CD4-positive, alpha-beta T cell (primary cell): ENCODE measurements around the gene FASN. TPM values are rescaled to one million over a fixed set of nuclear protein-coding genes. Genes with fewer than 3 reads are reported as not detected.
A peak's percentile ranks its signal among the peaks of the same experiment; 100 is the strongest.

Source experiments
- ATAC-seq: fragments of 200-7000 bp; cut with Tn5 transposase; one replicate; pipeline ENCODE4 v1.10.0; 2022; ENCODE audit warnings: mild to moderate bottlenecking; ENCODE audit not compliant: poor library complexity
- CTCF ChIA-PET: fragments of 350-600 bp; sonication (Branson Sonifier 250); formaldehyde crosslinking; loops from one replicate; lab custom pipeline; 2021; ENCODE audit warnings: antibody characterized with exemption, inconsistent platforms; lab: Charles Lee
- POLR2A ChIA-PET: fragments of 350-600 bp; sonication (Branson Sonifier 250); formaldehyde crosslinking; loops from one replicate; lab custom pipeline; 2021; ENCODE audit warnings: antibody characterized with exemption, inconsistent platforms; lab: Charles Lee
- DNase-seq, 14 experiments: peaks; one replicate each; pipeline ENCODE4 v3.0.0-alpha.2; 2013 to 2020; ENCODE audit warnings: mixed read lengths in 2 of 14
- H3K27ac ChIP-seq, 2 donors: one replicate each; pipeline versions ENCODE4 v1.5.1 to v1.7.0; 2013; ENCODE audit warnings: low read length in 2 of 2, low read depth in 1 of 2, mild to moderate bottlenecking in 1 of 2
- H3K27me3 ChIP-seq, 2 experiments: 1 replicate in 1 of 2; 2 replicates in 1 of 2; pipeline versions ENCODE4 v1.6.1 to v1.7.0; 2013; ENCODE audit warnings: low read length in 2 of 2, control low read depth in 1 of 2, mild to moderate bottlenecking in 1 of 2, moderate library complexity in 1 of 2; ENCODE audit not compliant: insufficient read depth in 2 of 2, control insufficient read depth in 1 of 2
- H3K36me3 ChIP-seq: one replicate; pipeline ENCODE4 v1.6.1; 2013; ENCODE audit warnings: low read length, control low read depth; ENCODE audit not compliant: insufficient read depth
- H3K4me1 ChIP-seq: one replicate; pipeline ENCODE4 v1.6.1; 2013; ENCODE audit warnings: low read length, control low read depth; ENCODE audit not compliant: insufficient read depth
- H3K4me3 ChIP-seq: one replicate; pipeline ENCODE4 v1.5.1; 2013; ENCODE audit warnings: mild to moderate bottlenecking, low read length, moderate library complexity
- H3K9me3 ChIP-seq, 2 experiments: 1 replicate in 1 of 2; 2 replicates in 1 of 2; pipeline versions ENCODE4 v1.6.1 to v1.7.0; 2013; ENCODE audit warnings: low read length in 2 of 2, mild to moderate bottlenecking in 2 of 2, control low read depth in 1 of 2, moderate library complexity in 1 of 2; ENCODE audit not compliant: control insufficient read depth in 1 of 2, insufficient read depth in 1 of 2
- H3K27ac Mint-ChIP-seq: one replicate; pipeline ENCODE4 v1.8.0; 2020; ENCODE audit warnings: mixed read lengths
- H3K27me3 Mint-ChIP-seq: one replicate; pipeline ENCODE4 v1.8.0; 2021; ENCODE audit warnings: mixed read lengths
- H3K36me3 Mint-ChIP-seq: one replicate; pipeline ENCODE4 v1.8.0; 2021; ENCODE audit warnings: low read depth, mixed read lengths
- H3K4me1 Mint-ChIP-seq: one replicate; pipeline ENCODE4 v1.8.0; 2021; ENCODE audit warnings: low read depth, mixed read lengths
- H3K4me3 Mint-ChIP-seq: one replicate; pipeline ENCODE4 v1.8.0; 2020; ENCODE audit warnings: mild to moderate bottlenecking, mixed read lengths
- H3K9me3 Mint-ChIP-seq: one replicate; pipeline ENCODE4 v1.8.0; 2020; ENCODE audit warnings: mixed read lengths
- CTCF ChIP-seq: fragments of 200-600 bp; IDR thresholded peaks from one replicate; pipeline ENCODE4 v1.8.0; 2022; ENCODE audit warnings: antibody characterized with exemption, mild to moderate bottlenecking
- intact Hi-C, 2 experiments: fragments of 100-400 bp; cut with DNase I in 1 of 2; cut with micrococcal nuclease in 1 of 2; formaldehyde crosslinking; loops; one replicate each; pipeline versions ENCODE4 v1.15.1 to v1.9.0; 2023 to 2025; cut with DNase I, micrococcal nuclease
- total RNA-seq, 174 experiments: library from RNA in 2 of 174; stranded (reverse) in 2 of 174; gene quantifications; one replicate each; pipeline ENCODE4 v1.2.3 and lab custom pipeline; 2021 to 2026

FASN gene
- total RNA-seq, 2 experiments from 2014 or later: 168 to 174 TPM

GRCh38 chr17:82086941-82087906, 10.8 kb downstream of the FASN start:
- no peak overlapping the region for H3K4me3 Mint-ChIP-seq
- H3K9me3 Mint-ChIP-seq: no peaks in the 10 kb centered on the region
- no peaks in the 10 kb centered on the region for H3K9me3 ChIP-seq
- ChIA-PET CTCF (no interaction called here), POLR2A (no interaction called here)
- H3K27me3 Mint-ChIP-seq: no peaks in the 10 kb centered on the region
- no peak overlapping the region for H3K27ac ChIP-seq
- TF ChIP-seq CTCF: no peak
- no peak overlapping the region for H3K27ac Mint-ChIP-seq
- no peaks in the 10 kb centered on the region for H3K4me1 Mint-ChIP-seq
- ATAC-seq (no peak), DNase-seq (peak in 2 of 14 experiments; percentile 1 to 6)
- intact Hi-C loops: no loop called here
- H3K36me3 ChIP-seq: peaks cover 92% of the 10 kb centered on the region
- no peak overlapping the region for H3K4me3 ChIP-seq
- H3K36me3 Mint-ChIP-seq: peaks cover 27% of the 10 kb centered on the region
- H3K27me3 ChIP-seq: no peaks in the 10 kb centered on the region
- no peaks in the 10 kb centered on the region for H3K4me1 ChIP-seq

GRCh38 chr17:82085931-82086764, 11.9 kb downstream of the FASN start:
- DNase-seq (peak in 1 of 14 experiments; percentile 0), ATAC-seq (no peak)
- Histone ChIP-seq H3K36me3 (peaks cover 90% of the 10 kb centered on the region), H3K27ac (no peak overlapping the region), H3K9me3 (no peaks in the 10 kb centered on the region), H3K4me3 (no peak overlapping the region), H3K4me1 (no peaks in the 10 kb centered on the region), H3K27me3 (no peaks in the 10 kb centered on the region)
- no peak overlapping the region for H3K4me3 Mint-ChIP-seq
- ChIA-PET POLR2A (no interaction called here), CTCF (no interaction called here)
- H3K27me3 Mint-ChIP-seq: no peaks in the 10 kb centered on the region
- no peaks in the 10 kb centered on the region for H3K9me3 Mint-ChIP-seq
- H3K4me1 Mint-ChIP-seq: no peaks in the 10 kb centered on the region
- H3K27ac Mint-ChIP-seq: no peak overlapping the region
- H3K36me3 Mint-ChIP-seq: peaks cover 21% of the 10 kb centered on the region
- TF ChIP-seq CTCF: no peak
- intact Hi-C loops: no loop called here

- H3K4me1 Mint-ChIP-seq: no peaks in the 10 kb centered on the region
- no peaks in the 10 kb centered on the region for H3K27me3 Mint-ChIP-seq
- intact Hi-C loops: no loop called here
- Histone ChIP-seq H3K9me3 (no peaks in the 10 kb centered on the region), H3K4me1 (no peaks in the 10 kb centered on the region), H3K27me3 (no peaks in the 10 kb centered on the region), H3K4me3 (no peak overlapping the region), H3K27ac (no peak overlapping the region), H3K36me3 (peaks cover 90% of the 10 kb centered on the region)
- ATAC-seq (no peak), DNase-seq (peak in 2 of 14 experiments; percentile 0 to 6)
- ChIA-PET POLR2A (no interaction called here), CTCF (interaction anchor here (0.5 kb wide), 1 partner anchor 31 kb away, joined by 3 read pairs; no protein-coding TSS in a partner anchor)
- H3K36me3 Mint-ChIP-seq: peaks cover 23% of the 10 kb centered on the region
- no peak overlapping the region for H3K4me3 Mint-ChIP-seq
- H3K27ac Mint-ChIP-seq: no peak overlapping the region
- TF ChIP-seq CTCF: no peak
- H3K9me3 Mint-ChIP-seq: no peaks in the 10 kb centered on the region
These were observed 12.8 kb downstream of the FASN start for GRCh38 chr17:82085031-82085861.
